Vagina (tissue), 2 donors: ENCODE measurements around the gene SGF29. TPM values are rescaled to one million over a fixed set of nuclear protein-coding genes. Genes with fewer than 3 reads are reported as not detected.

ENCODE experiments used
- DNase-seq, 2 donors: peaks; one replicate each; pipeline ENCODE4 v3.0.0-alpha.2; 2017; ENCODE audit errors: extremely low spot score in 2 of 2
- H3K27ac ChIP-seq: fragments of 200-600 bp; sonication (generic); one replicate; pipeline ENCODE4 v1.5.1; 2019
- H3K27me3 ChIP-seq: fragments of 200-600 bp; sonication (generic); one replicate; pipeline ENCODE4 v1.5.1; 2019
- H3K36me3 ChIP-seq, 2 donors: fragments of 200-600 bp; sonication (generic); one replicate each; pipeline ENCODE4 v1.5.1; 2017 to 2019
- H3K4me1 ChIP-seq: fragments of 200-600 bp; sonication (generic); one replicate; pipeline ENCODE4 v1.5.1; 2019
- H3K4me3 ChIP-seq, 2 donors: fragments of 200-600 bp; sonication (generic); 1 replicate in 1 of 2; 2 replicates in 1 of 2; pipeline ENCODE4 v1.5.1; 2016 to 2019
- H3K9me3 ChIP-seq: fragments of 200-600 bp; sonication (generic); one replicate; pipeline ENCODE4 v1.5.1; 2019
- POLR2A ChIP-seq, 2 donors: fragments of 450-650 bp; IDR thresholded peaks; one replicate each; pipeline ENCODE4 v1.6.1; 2017; ENCODE audit warnings: antibody characterized with exemption in 2 of 2, mild to moderate bottlenecking in 2 of 2, moderate library complexity in 2 of 2
- POLR2AphosphoS5 ChIP-seq, 2 donors: sonication (generic); formaldehyde crosslinking; IDR thresholded peaks; one replicate each; pipeline ENCODE4 v1.9.0; 2017; ENCODE audit warnings: antibody characterized with exemption in 2 of 2, mild to moderate bottlenecking in 2 of 2, low read depth in 1 of 2; ENCODE audit not compliant: insufficient read depth in 1 of 2
- intact Hi-C: fragments of 100-400 bp; cut with DNase I; formaldehyde crosslinking; loops from one replicate; pipeline ENCODE4 v1.15.1; 2023
- total RNA-seq: library from RNA; depleted of rRNA; stranded (reverse); fragments of >200 nt; gene quantifications from one replicate; pipeline ENCODE4 v1.2.3, GENCODE V29; 2016
- TF ChIP-seq, protein P1 (sequence below), 3 experiments: fragments of 450-650 bp in 2 of 3; fragments of 200-600 bp in 1 of 3; sonication (generic) in 1 of 3; IDR thresholded peaks; one replicate each; pipeline ENCODE4 v1.5.1; 2017 to 2019; ENCODE audit warnings: antibody characterized with exemption in 3 of 3, mild to moderate bottlenecking in 2 of 3, moderate library complexity in 2 of 3

The SGF29 gene
- total RNA-seq, 1 donor from 2014 or later: 16.5 TPM

DNA sequence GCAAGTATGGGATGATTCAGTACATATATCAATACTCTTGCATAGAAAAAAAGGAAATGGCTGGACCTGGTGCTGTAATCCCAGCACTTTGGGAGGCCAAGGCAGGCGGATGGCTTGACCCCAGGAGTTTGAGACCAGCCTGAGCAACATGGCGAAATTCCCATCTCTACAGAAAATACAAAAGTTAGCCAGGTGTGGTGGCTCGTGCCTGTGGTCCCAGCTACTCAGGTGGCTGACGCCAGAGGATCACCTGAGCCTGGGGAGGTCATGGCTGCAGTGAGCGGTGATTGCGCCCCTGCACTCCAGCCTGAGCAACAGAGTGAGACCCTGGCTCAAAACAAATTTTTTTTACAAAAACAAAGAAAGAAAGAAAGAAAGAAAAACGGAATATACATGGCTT, 7.1 kb upstream of the SGF29 start:
- H3K9me3 ChIP-seq: no peaks in the 10 kb centered on the region
- H3K36me3 ChIP-seq: no peaks in the 10 kb centered on the region
- no peak overlapping the region for H3K27ac ChIP-seq
- TF ChIP-seq, protein P1, sequence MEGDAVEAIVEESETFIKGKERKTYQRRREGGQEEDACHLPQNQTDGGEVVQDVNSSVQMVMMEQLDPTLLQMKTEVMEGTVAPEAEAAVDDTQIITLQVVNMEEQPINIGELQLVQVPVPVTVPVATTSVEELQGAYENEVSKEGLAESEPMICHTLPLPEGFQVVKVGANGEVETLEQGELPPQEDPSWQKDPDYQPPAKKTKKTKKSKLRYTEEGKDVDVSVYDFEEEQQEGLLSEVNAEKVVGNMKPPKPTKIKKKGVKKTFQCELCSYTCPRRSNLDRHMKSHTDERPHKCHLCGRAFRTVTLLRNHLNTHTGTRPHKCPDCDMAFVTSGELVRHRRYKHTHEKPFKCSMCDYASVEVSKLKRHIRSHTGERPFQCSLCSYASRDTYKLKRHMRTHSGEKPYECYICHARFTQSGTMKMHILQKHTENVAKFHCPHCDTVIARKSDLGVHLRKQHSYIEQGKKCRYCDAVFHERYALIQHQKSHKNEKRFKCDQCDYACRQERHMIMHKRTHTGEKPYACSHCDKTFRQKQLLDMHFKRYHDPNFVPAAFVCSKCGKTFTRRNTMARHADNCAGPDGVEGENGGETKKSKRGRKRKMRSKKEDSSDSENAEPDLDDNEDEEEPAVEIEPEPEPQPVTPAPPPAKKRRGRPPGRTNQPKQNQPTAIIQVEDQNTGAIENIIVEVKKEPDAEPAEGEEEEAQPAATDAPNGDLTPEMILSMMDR (IDR thresholded peaks at IDR 0.05): no peak
- TF ChIP-seq POLR2AphosphoS5 (IDR thresholded peaks at IDR 0.05; ENCODE audit: insufficient read depth in 1 of 2, low read depth in 1 of 2) (no peak), POLR2A (IDR thresholded peaks at IDR 0.05) (no peak)
- no peaks in the 10 kb centered on the region for H3K4me1 ChIP-seq
- no peaks in the 10 kb centered on the region for H3K27me3 ChIP-seq
- no peak for DNase-seq
- intact Hi-C loops: no loop called here
- no peak overlapping the region for H3K4me3 ChIP-seq

DNA sequence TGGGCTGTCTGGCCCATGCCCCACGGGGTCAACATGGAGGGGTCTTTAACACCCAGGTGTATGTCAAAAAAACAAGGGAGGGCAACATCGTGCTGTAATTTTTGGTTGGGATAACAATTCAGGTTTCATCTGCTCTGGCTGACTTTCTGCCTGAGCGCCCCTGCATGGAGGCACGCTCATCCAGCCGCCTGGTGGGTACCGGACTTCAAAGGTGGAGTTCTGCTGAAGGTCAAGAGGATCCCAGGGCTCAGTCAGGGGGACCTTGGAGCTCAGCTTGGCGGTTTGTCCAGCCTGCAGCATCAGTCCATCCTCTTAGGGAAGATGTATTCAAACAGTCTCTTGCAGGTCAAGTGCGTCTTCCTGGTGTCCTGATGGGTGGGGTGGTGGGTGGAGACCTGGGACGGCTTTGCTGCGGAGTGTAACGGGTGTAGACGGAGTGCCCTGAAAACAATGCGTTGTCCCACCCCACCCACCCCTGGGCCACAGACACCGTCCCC, 5.4 kb upstream of the SGF29 start:
- intact Hi-C loops: no loop called here
- no peaks in the 10 kb centered on the region for H3K27me3 ChIP-seq
- no peak overlapping the region for H3K4me3 ChIP-seq
- TF ChIP-seq POLR2A (IDR thresholded peaks at IDR 0.05): no peak
- TF ChIP-seq, protein P1 (IDR thresholded peaks at IDR 0.05): no peak
- TF ChIP-seq POLR2AphosphoS5 (IDR thresholded peaks at IDR 0.05; ENCODE audit: insufficient read depth in 1 of 2, low read depth in 1 of 2): no peak
- H3K9me3 ChIP-seq: no peaks in the 10 kb centered on the region
- DNase-seq: no peak
- H3K36me3 ChIP-seq: no peaks in the 10 kb centered on the region
- H3K4me1 ChIP-seq: peaks cover 5% of the 10 kb centered on the region
- H3K27ac ChIP-seq: no peak overlapping the region

DNA sequence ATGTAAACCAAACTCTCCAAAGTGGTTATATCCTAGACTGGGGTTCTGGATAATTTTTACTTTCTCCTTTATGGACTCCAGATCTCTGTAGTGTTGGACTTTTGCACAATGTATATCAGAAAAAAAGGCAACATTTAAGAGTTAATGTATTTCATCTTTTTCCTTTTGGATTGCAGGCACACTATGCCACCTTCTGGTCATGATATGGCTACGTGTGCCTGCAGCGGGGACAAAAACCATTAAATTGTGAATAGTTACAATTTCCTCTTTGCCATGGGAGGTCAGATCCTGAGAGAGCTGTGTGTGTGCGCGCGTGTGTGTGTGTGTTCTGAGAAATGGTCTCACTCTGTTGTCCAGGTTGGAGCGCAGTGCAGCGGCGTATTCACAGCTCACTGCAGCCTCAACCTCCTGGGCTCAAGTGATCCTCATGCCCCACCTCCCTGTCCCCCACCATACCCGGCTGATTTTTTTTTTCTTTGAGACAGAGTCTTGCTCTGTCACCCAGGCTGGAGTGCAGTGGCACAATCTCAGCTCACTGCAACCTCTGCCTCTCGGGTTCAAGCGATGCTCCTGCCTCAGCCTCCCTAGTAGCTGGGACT, 4.3 kb upstream of the SGF29 start:
- Histone ChIP-seq H3K27me3 (no peaks in the 10 kb centered on the region), H3K4me1 (peaks cover 8% of the 10 kb centered on the region), H3K36me3 (no peaks in the 10 kb centered on the region), H3K9me3 (no peaks in the 10 kb centered on the region), H3K27ac (no peak overlapping the region), H3K4me3 (no peak overlapping the region)
- TF ChIP-seq POLR2AphosphoS5 (IDR thresholded peaks at IDR 0.05; ENCODE audit: insufficient read depth in 1 of 2, low read depth in 1 of 2) (no peak), POLR2A (IDR thresholded peaks at IDR 0.05) (no peak)
- TF ChIP-seq, protein P1 (IDR thresholded peaks at IDR 0.05): peak in 1 of 3 experiments; percentile 30
- no peak for DNase-seq
- intact Hi-C loops: no loop called here

DNA sequence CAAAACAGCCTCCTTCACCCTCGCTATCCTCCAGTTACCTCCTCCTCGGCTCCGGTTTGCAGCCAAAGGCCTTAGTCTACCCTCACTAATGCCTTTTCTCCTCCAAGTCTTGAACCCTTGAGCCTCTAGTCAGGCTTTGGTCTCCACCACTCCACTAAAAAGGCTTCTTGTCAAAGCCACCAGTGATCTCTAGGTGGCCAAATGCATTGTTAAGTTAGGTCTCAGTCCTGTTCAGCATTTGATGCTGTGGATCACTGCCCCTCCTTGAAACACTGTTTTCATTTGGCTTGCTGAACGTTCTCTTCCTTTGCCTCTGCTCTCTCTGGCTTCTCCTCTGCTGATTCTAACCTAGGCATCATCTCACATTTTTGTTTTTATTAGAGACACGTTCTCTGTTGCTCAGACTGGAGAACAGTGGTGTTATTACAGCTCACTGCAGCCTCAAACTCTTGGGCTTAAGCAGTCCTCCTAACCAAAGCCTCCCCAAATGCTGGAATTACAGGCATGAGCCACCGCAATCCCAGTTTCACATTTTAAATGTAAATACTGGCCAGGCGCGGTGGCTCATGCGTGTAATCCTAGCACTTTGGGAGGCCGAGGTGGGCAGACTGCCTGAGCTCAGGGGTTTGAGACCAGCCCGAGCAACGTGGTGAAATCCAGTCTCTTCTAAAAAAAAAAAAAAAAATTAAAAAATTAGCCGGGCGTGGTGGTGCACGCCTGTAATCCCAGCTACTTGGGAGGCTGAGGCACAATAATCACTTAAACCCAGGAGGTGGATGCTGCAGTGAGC, 1.1 kb downstream of the SGF29 start:
- no peaks in the 10 kb centered on the region for H3K9me3 ChIP-seq
- H3K27ac ChIP-seq: peak overlapping the region; percentile 93
- TF ChIP-seq, protein P1 (IDR thresholded peaks at IDR 0.05): no peak
- no peak for TF ChIP-seq POLR2AphosphoS5 (IDR thresholded peaks at IDR 0.05; ENCODE audit: insufficient read depth in 1 of 2, low read depth in 1 of 2)
- no peak for TF ChIP-seq POLR2A (IDR thresholded peaks at IDR 0.05)
- peaks cover 22% of the 10 kb centered on the region for H3K4me1 ChIP-seq
- H3K27me3 ChIP-seq: no peaks in the 10 kb centered on the region
- H3K4me3 ChIP-seq: peak overlapping the region; percentile 56 to 77
- intact Hi-C loops: loop anchor here (5.0 kb wide), 1 partner anchor 63 kb away; the partner anchor contains the start of genes APOBR and CLN3
- H3K36me3 ChIP-seq: peaks cover 3 to 22% of the 10 kb centered on the region in 2 donors
- no peak for DNase-seq
